ENCODE data around the gene FLOT1. TPM values are rescaled to one million over a fixed set of nuclear protein-coding genes. Genes with fewer than 3 reads are reported as not detected.

Gene FLOT1
- total and polyA plus RNA-seq, 2 of the 13 experiments (the other 11 are each of a cell fraction or from before 2014, with no cell fraction given), result 82.3 to 130 TPM

DNA sequence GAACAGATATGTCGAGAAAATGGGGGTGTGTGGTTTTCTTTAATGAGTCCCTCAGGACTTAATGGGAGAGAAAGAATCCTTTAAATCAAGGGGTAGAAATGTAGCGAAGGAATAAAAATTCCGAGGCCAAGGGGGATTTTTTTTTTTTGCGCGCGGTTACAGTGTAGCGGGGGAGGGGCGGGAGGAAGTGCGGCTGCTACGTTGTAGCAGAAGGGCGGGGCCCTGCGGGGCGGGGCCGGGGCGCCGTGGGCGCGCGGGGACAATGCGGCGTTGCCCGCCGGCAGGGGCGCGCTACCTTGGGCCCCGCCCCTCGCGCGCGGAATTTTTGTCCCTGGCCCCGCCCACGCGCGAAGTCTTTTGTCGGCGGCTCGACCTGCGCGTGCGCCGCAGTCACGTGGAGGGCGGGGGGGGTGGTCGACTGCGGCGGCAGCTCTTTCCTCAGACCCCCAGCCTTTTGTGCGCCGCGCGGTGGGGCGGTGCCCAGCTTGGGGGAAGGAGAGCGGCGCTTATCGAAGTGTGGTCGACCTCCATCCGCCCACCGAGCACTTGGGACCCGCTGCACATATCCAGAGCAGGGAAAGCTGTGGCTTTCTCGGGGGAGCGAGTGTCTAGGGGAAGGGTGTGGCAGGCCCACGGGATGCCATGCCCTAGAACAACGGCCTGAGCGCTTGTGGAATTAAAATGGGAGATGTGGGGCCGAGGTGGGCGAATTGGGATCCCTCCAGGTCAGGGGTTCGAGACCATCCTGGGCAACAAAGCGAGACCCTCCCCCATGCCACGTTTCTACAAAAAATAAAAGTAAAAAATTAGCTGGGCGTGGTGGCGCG, 21.1 kb downstream of the FLOT1 start (continued):
- TF ChIP-seq MEIS2 (CRISPR knock-in tag; IDR thresholded peaks at IDR 0.05) (peak; percentile 45; the same call in 1 of the 2 replicates), ZNF292 (CRISPR knock-in tag; IDR thresholded peaks at IDR 0.05; ENCODE audit: borderline replicate concordance, low read depth) (no peak), HDAC2 (CRISPR knock-in tag; IDR thresholded peaks at IDR 0.05) (peak; percentile 55; the same call in 1 of the 2 replicates), DNMT3B (CRISPR knock-in tag; conservative IDR thresholded peaks at IDR 0.05) (peak; percentile 25; the same call in 1 of the 2 replicates), ZNF335 (CRISPR knock-in tag; IDR thresholded peaks at IDR 0.05) (0 out of 2 replicates have a peak, but pooled peaks have one; percentile 22), NFE2L2 (IDR thresholded peaks at IDR 0.05; ENCODE audit: low read length) (no peak), REST (IDR thresholded peaks at IDR 0.05; ENCODE audit: borderline replicate concordance in 1 of 2, low read depth in 1 of 2, low read length in 2 of 2) (peak in 1 of 2 experiments; percentile 8; a peak in 1 of 4 replicates), ZNF224 (CRISPR knock-in tag; IDR thresholded peaks at IDR 0.05) (no peak), RERE (CRISPR knock-in tag; IDR thresholded peaks at IDR 0.05; ENCODE audit: low read depth) (no peak), ZNF207 (IDR thresholded peaks at IDR 0.05; ENCODE audit: borderline replicate concordance) (no peak), AGO1 (IDR thresholded peaks at IDR 0.05; ENCODE audit: low read depth, low read length, poor library complexity, severe bottlenecking) (no peak), ZNF33B (CRISPR knock-in tag; IDR thresholded peaks at IDR 0.05) (no peak), ZMAT3 (CRISPR knock-in tag; conservative IDR thresholded peaks at IDR 0.05) (no peak), SETDB1 (CRISPR knock-in tag; IDR thresholded peaks at IDR 0.05; ENCODE audit: borderline replicate concordance) (no peak), NFKBIZ (CRISPR knock-in tag; IDR thresholded peaks at IDR 0.05) (peak; percentile 48; the same call in 1 of the 2 replicates), ZNF484 (CRISPR knock-in tag; IDR thresholded peaks at IDR 0.05; ENCODE audit: borderline replicate concordance, low read depth) (no peak; the same call in 1 of the 2 replicates)
- TF ChIP-seq, protein P1, sequence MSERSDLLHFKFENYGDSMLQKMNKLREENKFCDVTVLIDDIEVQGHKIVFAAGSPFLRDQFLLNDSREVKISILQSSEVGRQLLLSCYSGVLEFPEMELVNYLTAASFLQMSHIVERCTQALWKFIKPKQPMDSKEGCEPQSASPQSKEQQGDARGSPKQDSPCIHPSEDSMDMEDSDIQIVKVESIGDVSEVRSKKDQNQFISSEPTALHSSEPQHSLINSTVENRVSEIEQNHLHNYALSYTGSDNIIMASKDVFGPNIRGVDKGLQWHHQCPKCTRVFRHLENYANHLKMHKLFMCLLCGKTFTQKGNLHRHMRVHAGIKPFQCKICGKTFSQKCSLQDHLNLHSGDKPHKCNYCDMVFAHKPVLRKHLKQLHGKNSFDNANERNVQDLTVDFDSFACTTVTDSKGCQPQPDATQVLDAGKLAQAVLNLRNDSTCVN (CRISPR knock-in tag; IDR thresholded peaks at IDR 0.05; ENCODE audit: borderline replicate concordance), result 0 out of 2 replicates have a peak, but pooled peaks have one; percentile 31
- TF ChIP-seq, protein P2, sequence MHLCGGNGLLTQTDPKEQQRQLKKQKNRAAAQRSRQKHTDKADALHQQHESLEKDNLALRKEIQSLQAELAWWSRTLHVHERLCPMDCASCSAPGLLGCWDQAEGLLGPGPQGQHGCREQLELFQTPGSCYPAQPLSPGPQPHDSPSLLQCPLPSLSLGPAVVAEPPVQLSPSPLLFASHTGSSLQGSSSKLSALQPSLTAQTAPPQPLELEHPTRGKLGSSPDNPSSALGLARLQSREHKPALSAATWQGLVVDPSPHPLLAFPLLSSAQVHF (CRISPR knock-in tag; IDR thresholded peaks at IDR 0.05), result no peak
